GM13977 (cell line): ENCODE results near the gene POLE.

Source experiments
- DNase-seq: peaks from one replicate; pipeline ENCODE4 v3.0.0; 2012; ENCODE audit warnings: low spot score
- in situ Hi-C: fragments of 300-500 bp; cut with MboI; formaldehyde crosslinking; loops from one replicate; pipeline ENCODE4 v1.12.0; 2022; ENCODE audit warnings: low sequenced_read_pairs, low pct_unique_long_range_greater_than_20kb, mixed read lengths, inconsistent platforms; ENCODE audit not compliant: unreplicated experiment
- TF ChIP-seq, protein P1 (sequence below): IDR thresholded peaks from 2 replicates; pipeline ENCODE4 v1.5.1; 2012; ENCODE audit warnings: mild to moderate bottlenecking, control low read depth; ENCODE audit not compliant: insufficient read depth; ENCODE audit errors: extremely low read depth, missing control alignments

The POLE gene

GRCh38 chr12:132633398-132633797 is 53.7 kb downstream of the POLE start:
- TF ChIP-seq, protein P1, sequence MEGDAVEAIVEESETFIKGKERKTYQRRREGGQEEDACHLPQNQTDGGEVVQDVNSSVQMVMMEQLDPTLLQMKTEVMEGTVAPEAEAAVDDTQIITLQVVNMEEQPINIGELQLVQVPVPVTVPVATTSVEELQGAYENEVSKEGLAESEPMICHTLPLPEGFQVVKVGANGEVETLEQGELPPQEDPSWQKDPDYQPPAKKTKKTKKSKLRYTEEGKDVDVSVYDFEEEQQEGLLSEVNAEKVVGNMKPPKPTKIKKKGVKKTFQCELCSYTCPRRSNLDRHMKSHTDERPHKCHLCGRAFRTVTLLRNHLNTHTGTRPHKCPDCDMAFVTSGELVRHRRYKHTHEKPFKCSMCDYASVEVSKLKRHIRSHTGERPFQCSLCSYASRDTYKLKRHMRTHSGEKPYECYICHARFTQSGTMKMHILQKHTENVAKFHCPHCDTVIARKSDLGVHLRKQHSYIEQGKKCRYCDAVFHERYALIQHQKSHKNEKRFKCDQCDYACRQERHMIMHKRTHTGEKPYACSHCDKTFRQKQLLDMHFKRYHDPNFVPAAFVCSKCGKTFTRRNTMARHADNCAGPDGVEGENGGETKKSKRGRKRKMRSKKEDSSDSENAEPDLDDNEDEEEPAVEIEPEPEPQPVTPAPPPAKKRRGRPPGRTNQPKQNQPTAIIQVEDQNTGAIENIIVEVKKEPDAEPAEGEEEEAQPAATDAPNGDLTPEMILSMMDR, result no peak
- in situ Hi-C loops, result no loop called here
- no peak for DNase-seq

DNA sequence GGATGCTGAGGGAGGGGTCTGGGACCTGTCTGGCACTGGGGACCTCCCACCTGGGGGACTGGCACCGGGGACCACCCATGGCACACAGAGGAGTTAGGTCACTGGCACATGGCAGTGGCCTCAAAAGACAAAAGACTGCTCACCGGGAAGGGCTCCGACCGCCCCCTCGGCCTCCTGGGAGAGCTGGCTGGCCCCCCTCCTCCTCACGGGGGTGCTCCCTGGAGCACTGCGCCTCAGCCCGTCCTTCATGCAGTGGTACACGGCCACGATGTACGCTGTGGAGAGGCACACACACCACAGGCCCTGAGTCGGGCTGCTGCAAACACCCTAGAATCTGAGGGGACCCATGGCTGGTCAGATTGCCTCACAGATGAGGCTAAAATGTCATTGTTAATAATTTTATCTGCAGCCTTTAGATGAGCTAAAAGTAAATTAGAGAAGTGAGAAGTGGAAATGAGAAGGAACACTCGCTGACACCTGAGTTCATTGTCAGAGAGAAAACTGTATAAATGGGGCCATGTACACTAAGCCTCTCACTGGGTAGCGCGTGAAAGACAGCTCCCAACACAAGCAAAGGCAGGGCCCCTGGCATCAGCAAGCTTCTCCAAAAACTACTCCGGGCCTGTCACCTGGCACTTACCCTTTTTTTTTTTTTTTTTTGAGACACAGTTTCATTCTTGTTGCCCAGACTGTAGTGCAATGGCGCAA is 54.5 kb downstream of the POLE start:
- DNase-seq, result no peak
- TF ChIP-seq, protein P1, result no peak
- in situ Hi-C loops, result no loop called here

DNA sequence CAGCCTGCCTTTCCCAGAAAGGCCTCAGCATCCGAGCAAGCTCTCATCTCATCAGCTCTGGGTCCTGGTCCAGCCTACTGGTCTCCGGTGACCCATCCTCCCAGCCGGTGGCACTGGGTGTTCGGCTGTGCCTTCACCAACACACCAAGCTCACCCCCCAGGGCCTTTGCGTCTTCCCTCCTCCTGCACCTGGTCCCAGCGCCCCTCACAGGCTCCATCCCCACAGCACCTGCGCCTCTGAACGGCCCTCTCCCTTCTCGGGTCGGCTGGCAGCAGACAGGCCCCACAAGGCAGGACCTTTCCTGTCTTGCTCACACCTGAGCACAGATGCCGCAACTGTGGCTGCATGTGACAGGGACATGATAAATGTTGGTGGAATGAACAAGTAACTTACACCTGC is 55.5 kb downstream of the POLE start:
- DNase-seq, result no peak
- TF ChIP-seq, protein P1, result no peak
- in situ Hi-C loops, result no loop called here

DNA sequence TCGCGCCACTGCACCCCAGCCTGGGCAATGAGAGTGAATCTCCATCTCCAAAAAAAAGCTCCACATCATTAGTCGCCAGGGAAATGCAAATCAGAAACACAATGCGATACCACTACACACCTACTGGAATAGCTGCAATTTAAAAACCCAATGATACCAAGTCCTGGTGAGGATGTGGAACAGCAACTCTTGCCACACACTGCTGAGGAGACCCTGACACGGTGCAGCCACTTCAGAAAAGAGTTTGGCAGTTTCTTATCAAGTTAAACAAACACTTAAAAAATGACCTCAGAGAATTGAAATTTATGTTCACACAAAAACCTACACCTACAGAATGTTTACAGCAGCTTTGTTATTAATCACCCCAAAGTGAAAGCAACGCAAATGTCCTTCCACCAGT is 56.5 kb downstream of the POLE start:
- TF ChIP-seq, protein P1, result no peak
- no peak for DNase-seq
- in situ Hi-C loops, result no loop called here

DNA sequence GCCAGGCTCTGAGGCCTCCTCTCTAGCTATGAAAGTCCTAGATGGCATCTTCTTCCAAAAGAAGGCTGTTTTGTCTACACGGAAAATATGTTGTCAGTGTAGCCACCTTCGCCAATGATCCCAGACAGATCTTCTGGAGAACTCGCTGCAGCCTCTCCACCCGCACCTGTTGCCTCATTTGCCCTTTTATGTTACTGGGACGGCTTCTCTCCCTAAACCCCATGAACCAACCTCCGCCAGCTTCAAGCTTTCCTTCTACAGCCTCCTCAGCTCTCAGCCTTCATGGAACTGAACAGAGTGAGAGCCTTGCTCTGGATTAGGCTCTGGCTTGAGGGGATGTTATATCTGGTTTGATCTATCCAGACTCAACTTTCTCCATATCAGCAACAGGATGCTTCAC is 57.8 kb downstream of the POLE start:
- TF ChIP-seq, protein P1, result no peak
- in situ Hi-C loops, result no loop called here
- no peak for DNase-seq

DNA sequence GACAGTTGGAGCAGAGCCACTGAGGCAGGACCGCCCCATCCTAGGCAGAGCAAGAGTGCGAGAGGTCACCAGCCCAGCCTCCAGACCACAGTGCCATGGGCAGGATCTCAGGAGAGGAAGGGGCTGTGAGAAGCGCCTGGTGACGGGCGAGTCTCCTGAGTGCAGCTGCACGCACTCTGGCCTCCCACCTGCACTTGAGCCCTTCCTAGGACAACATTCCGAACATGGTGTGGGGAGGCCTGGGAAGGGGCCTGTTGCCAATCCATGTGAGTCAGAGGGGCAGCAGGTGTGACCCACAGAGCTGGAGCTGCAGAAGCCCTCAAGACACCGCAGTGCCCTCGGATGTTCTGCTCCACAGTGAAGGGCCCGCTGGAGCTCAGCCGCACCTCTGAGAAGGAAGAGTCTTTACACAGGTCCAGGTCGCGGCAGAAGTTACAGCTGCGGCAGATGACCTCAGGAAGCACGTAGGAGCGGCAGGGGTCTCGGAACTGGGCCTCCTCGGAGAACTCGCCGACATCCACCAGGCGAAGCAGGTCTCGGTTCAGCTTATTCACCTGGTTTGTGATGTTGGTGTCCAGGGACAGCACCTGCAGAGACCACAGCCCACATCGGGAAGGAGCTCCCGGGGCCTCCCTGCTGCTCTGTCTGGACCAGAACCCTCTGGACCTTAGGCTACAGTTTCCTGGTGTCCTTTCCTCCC is 61.3 kb downstream of the POLE start:
- in situ Hi-C loops, result no loop called here
- TF ChIP-seq, protein P1, result no peak

More for the DNA sequence above, 61.3 kb downstream of the POLE start:
- DNase-seq, result no peak
